NCI-H774 (cell line): ENCODE results near the gene LHX3.

Experiments used
- DNase-seq: peaks from one replicate; lab custom pipeline; 2025; lab: John Stamatoyannopoulos, UW

Gene LHX3

GRCh38 chr9:136177224-136177623 lies 27.7 kb downstream of the LHX3 start:
- no peak for DNase-seq

- no peak for DNase-seq
Measured at GRCh38 chr9:136175616-136176197, 29.2 kb downstream of the LHX3 start.

- DNase-seq = no peak
Measured at GRCh38 chr9:136174779-136175615, 29.9 kb downstream of the LHX3 start.

- no peak for DNase-seq
Measured at GRCh38 chr9:136173648-136174290, 31.2 kb downstream of the LHX3 start.

GRCh38 chr9:136172412-136173079 lies 32.4 kb downstream of the LHX3 start:
- no peak for DNase-seq

GRCh38 chr9:136171801-136172411 lies 33.0 kb downstream of the LHX3 start:
- DNase-seq = no peak

- peak; percentile 44 for DNase-seq
Measured at GRCh38 chr9:136171009-136171800, 33.7 kb downstream of the LHX3 start.

- no peak for DNase-seq
Measured at GRCh38 chr9:136170006-136170901, 34.7 kb downstream of the LHX3 start.

GRCh38 chr9:136169495-136169894 lies 35.4 kb downstream of the LHX3 start:
- no peak for DNase-seq

- no peak for DNase-seq
Measured at GRCh38 chr9:136163248-136163850, 41.6 kb downstream of the LHX3 start.

- no peak for DNase-seq
Measured at GRCh38 chr9:136160995-136161610, 43.8 kb downstream of the LHX3 start.

GRCh38 chr9:136160381-136160841 lies 44.5 kb downstream of the LHX3 start:
- DNase-seq = peak; percentile 32

- no peak for DNase-seq
Measured at GRCh38 chr9:136159851-136160250, 45.1 kb downstream of the LHX3 start.

- no peak for DNase-seq
Measured at GRCh38 chr9:136157477-136158265, 47.3 kb downstream of the LHX3 start.

- DNase-seq = no peak
Measured at GRCh38 chr9:136156209-136157120, 48.5 kb downstream of the LHX3 start.

GRCh38 chr9:136155576-136155975 lies 49.4 kb downstream of the LHX3 start:
- DNase-seq = no peak

- DNase-seq = no peak
Measured at GRCh38 chr9:136154943-136155342, 50.0 kb downstream of the LHX3 start.
